Uterus (tissue), 4 donors: ENCODE results near the gene ZNF521. TPM values are rescaled to one million over a fixed set of nuclear protein-coding genes. Genes with fewer than 3 reads are reported as not detected.

Experiments used
- DNase-seq, 2 donors: peaks; one replicate each; pipeline ENCODE4 v3.0.0-alpha.2; 2019 to 2020
- H3K27ac ChIP-seq, 2 donors: fragments of 200-600 bp; sonication (generic); 1 replicate in 1 of 2; 2 replicates in 1 of 2; pipeline ENCODE4 v1.5.1; 2016 to 2018
- H3K27me3 ChIP-seq, 2 donors: fragments of 200-600 bp; sonication (generic); one replicate each; pipeline ENCODE4 v1.5.1; 2018 to 2019; ENCODE audit warnings: control low read depth in 1 of 2
- H3K36me3 ChIP-seq, 2 donors: fragments of 200-600 bp; sonication (generic); one replicate each; pipeline ENCODE4 v1.5.1; 2019; ENCODE audit warnings: control low read depth in 1 of 2
- H3K4me1 ChIP-seq, 2 donors: fragments of 200-600 bp; sonication (generic); one replicate each; pipeline ENCODE4 v1.5.1; 2018 to 2019; ENCODE audit warnings: control low read depth in 1 of 2
- H3K4me3 ChIP-seq, 2 donors: fragments of 200-600 bp; sonication (generic); 1 replicate in 1 of 2; 2 replicates in 1 of 2; pipeline ENCODE4 v1.5.1; 2018 to 2019; ENCODE audit warnings: mild to moderate bottlenecking in 1 of 2
- H3K9me3 ChIP-seq, 2 donors: fragments of 200-600 bp; sonication (generic); one replicate each; pipeline ENCODE4 v1.5.1; 2019; ENCODE audit warnings: control low read depth in 1 of 2
- POLR2A ChIP-seq, 2 donors: fragments of 450-650 bp; IDR thresholded peaks; one replicate each; pipeline ENCODE4 v1.6.1; 2016; ENCODE audit warnings: antibody characterized with exemption in 2 of 2, mild to moderate bottlenecking in 1 of 2, moderate library complexity in 1 of 2
- intact Hi-C: fragments of 100-400 bp; cut with DNase I; formaldehyde crosslinking; loops from one replicate; pipeline ENCODE4 v1.15.1; 2023; ENCODE audit warnings: low total_unique reads
- total RNA-seq, 4 donors: library from RNA; depleted of rRNA in 3 of 4; stranded (reverse); fragments of >200 nt in 3 of 4; gene quantifications; one replicate each; pipeline versions ENCODE4 v1.1.0 to v1.2.4, GENCODE V29; 2014 to 2023
- TF ChIP-seq, protein P1 (sequence below), 4 experiments: fragments of 200-600 bp in 2 of 4; fragments of 450-650 bp in 2 of 4; sonication (generic) in 2 of 4; IDR thresholded peaks; one replicate each; pipeline ENCODE4 v1.5.1; 2016 to 2019; ENCODE audit warnings: antibody characterized with exemption in 4 of 4, mild to moderate bottlenecking in 2 of 4, moderate library complexity in 1 of 4
- donor health status: DM: yes; HTN: yes; CAD: no.

ZNF521 gene
- total RNA-seq, 4 donors from 2014 or later, result 47.4 to 116 (median 72.8) TPM

DNA sequence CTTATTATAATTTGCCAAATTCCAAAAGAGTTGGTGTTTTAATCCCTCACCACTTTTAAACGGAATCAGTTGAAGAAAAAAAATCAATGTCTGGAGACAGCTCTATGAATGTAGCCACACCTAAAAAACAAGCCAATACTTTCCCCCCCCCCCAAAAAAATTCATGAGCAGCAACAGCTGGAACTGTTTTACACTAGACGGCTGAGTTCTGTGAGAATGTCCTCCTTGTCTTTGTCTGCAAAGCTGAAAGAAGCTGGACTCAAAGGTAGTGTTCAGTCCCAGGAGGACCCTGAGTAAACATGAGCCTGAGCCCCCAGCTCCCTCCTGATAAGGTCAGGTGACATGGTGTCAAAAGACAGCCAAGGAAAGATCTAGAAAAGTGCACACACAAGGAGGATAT lies 68.2 kb downstream of the ZNF521 start:
- peaks cover 0 to 8% of the 10 kb centered on the region in 2 donors for H3K4me1 ChIP-seq
- intact Hi-C loops, result loop anchor here (10.0 kb wide), 1 partner anchor 49 kb away; no protein-coding TSS in a partner anchor
- peak overlapping the region; percentile 66 to 77 for H3K27ac ChIP-seq
- no peak for DNase-seq
- H3K27me3 ChIP-seq, result no peaks in the 10 kb centered on the region
- no peaks in the 10 kb centered on the region for H3K36me3 ChIP-seq
- TF ChIP-seq, protein P1, sequence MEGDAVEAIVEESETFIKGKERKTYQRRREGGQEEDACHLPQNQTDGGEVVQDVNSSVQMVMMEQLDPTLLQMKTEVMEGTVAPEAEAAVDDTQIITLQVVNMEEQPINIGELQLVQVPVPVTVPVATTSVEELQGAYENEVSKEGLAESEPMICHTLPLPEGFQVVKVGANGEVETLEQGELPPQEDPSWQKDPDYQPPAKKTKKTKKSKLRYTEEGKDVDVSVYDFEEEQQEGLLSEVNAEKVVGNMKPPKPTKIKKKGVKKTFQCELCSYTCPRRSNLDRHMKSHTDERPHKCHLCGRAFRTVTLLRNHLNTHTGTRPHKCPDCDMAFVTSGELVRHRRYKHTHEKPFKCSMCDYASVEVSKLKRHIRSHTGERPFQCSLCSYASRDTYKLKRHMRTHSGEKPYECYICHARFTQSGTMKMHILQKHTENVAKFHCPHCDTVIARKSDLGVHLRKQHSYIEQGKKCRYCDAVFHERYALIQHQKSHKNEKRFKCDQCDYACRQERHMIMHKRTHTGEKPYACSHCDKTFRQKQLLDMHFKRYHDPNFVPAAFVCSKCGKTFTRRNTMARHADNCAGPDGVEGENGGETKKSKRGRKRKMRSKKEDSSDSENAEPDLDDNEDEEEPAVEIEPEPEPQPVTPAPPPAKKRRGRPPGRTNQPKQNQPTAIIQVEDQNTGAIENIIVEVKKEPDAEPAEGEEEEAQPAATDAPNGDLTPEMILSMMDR (IDR thresholded peaks at IDR 0.05), result no peak
- no peak for TF ChIP-seq POLR2A (IDR thresholded peaks at IDR 0.05)
- no peaks in the 10 kb centered on the region for H3K9me3 ChIP-seq
- H3K4me3 ChIP-seq, result no peak overlapping the region

DNA sequence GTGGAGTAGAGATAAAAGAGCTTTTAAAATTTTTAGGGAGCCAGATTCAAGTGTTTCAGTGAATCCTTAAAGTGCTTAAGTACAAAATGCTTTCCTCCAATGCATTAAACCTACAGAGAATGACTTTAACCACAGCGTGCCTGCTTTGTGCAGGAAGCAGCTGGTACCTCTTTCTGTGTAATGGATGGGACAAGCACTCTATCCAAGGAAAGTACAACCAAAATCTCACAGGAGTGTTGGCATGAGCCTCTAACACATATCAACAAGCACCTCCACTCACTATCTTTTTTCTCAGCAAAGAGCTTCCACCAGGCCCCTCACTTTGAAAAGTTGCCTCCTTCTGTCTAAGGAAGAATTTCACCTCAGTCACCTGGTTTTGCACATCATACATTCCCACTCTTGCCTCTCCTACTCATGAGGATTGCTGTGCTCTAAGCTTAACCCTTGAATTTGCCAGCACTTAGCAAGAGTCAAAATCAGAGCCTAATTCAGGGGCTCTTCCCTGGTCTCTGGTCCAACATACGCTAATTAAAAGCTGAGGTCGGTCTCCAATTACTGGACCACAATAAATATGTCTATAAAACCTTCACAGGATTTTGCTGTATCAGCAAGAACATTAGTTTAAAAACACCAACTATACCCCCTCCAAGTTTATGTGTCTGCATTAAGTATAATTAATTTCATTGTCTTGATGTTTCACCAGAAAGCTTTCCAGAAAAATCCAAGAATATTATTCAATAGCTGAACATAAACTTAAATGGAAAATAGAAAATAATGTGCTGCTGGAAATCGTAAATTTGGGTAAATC lies 68.9 kb downstream of the ZNF521 start:
- no peaks in the 10 kb centered on the region for H3K27me3 ChIP-seq
- H3K27ac ChIP-seq, result peak overlapping the region; percentile 66 to 77
- DNase-seq, result no peak
- H3K4me3 ChIP-seq, result no peak overlapping the region
- H3K9me3 ChIP-seq, result no peaks in the 10 kb centered on the region
- no peaks in the 10 kb centered on the region for H3K36me3 ChIP-seq
- intact Hi-C loops, result loop anchor here (10.0 kb wide), 1 partner anchor 48 kb away; no protein-coding TSS in a partner anchor
- TF ChIP-seq, protein P1 (IDR thresholded peaks at IDR 0.05), result no peak
- no peak for TF ChIP-seq POLR2A (IDR thresholded peaks at IDR 0.05)
- H3K4me1 ChIP-seq, result peaks cover 0 to 8% of the 10 kb centered on the region in 2 donors

DNA sequence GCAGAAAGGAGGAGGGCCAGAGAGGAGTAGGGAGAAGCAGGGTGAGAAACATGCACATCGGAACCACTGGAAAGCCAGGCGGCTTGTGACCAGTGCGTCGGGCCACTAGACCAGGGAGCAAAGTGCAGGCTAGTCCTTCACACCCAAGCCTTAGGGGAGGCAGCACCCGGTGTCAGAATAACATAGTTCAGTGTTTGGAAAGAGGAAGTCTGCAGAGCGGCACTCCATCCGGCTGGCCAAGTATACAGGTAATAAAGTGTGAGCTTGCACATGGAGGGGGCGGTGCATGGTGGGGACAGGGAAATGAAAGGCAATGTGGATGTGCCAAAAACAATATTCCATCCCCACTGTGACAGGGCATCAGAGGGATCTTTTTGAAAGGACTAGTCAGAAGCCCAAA lies 69.7 kb downstream of the ZNF521 start:
- H3K4me3 ChIP-seq, result no peak overlapping the region
- no peaks in the 10 kb centered on the region for H3K36me3 ChIP-seq
- H3K27ac ChIP-seq, result peak overlapping the region; percentile 9 to 16
- DNase-seq, result peak in 1 of 2 donors; percentile 62
- H3K27me3 ChIP-seq, result no peaks in the 10 kb centered on the region
- TF ChIP-seq, protein P1 (IDR thresholded peaks at IDR 0.05), result no peak
- no peak for TF ChIP-seq POLR2A (IDR thresholded peaks at IDR 0.05)
- H3K9me3 ChIP-seq, result no peaks in the 10 kb centered on the region
- H3K4me1 ChIP-seq, result peaks cover 0 to 8% of the 10 kb centered on the region in 2 donors
- intact Hi-C loops, result loop anchor here (10.0 kb wide), 1 partner anchor 47 kb away; no protein-coding TSS in a partner anchor

DNA sequence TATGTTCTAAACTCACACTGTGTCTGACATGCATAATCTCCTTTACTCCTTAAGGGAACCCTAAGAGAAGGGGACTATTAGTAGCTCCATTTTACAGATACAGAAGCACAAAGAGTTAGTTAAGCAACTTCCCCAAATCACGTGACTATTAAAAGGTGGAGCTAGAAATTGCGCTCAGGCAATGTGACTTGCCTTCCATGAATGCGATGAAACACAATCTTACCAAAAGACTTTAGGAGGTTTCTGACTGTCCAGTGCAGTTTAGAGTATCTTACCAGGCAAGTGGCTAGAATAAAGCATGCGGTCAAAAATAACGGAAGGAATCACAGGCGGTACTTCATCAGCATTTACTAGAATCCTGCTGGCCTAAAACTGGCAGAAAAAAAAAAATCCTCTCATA lies 70.4 kb downstream of the ZNF521 start:
- TF ChIP-seq, protein P1 (IDR thresholded peaks at IDR 0.05), result no peak
- TF ChIP-seq POLR2A (IDR thresholded peaks at IDR 0.05), result no peak
- Histone ChIP-seq H3K4me1 (peaks cover 0 to 8% of the 10 kb centered on the region in 2 donors), H3K36me3 (no peaks in the 10 kb centered on the region), H3K9me3 (no peaks in the 10 kb centered on the region), H3K27ac (peak overlapping the region in 1 of 2 donors; percentile 9), H3K4me3 (no peak overlapping the region), H3K27me3 (no peaks in the 10 kb centered on the region)
- intact Hi-C loops, result loop anchor here (10.0 kb wide), 1 partner anchor 47 kb away; no protein-coding TSS in a partner anchor
- DNase-seq, result no peak

DNA sequence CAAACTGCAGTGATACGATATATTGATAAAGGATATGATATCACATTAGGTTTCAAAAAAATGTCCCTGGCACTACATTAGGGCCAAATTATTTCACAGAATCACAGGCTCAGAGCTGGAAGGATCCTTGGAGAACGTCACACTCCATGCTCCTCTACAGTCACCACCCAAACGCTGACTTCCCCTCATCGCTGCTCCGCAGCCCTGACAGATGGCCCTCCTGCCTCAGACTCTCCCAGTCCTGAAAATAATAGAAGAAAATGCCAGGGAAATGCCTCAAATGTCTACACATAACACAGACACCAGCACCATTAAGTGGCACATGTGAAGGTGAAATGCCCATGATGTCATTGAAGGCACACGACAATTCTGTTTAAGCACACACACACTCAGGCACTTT lies 72.0 kb downstream of the ZNF521 start:
- Histone ChIP-seq H3K9me3 (no peaks in the 10 kb centered on the region), H3K4me1 (peaks cover 0 to 8% of the 10 kb centered on the region in 2 donors), H3K27ac (no peak overlapping the region), H3K27me3 (no peaks in the 10 kb centered on the region), H3K36me3 (no peaks in the 10 kb centered on the region), H3K4me3 (no peak overlapping the region)
- intact Hi-C loops, result loop anchor here (10.0 kb wide), 1 partner anchor 45 kb away; no protein-coding TSS in a partner anchor
- no peak for DNase-seq
- TF ChIP-seq, protein P1 (IDR thresholded peaks at IDR 0.05), result no peak
- no peak for TF ChIP-seq POLR2A (IDR thresholded peaks at IDR 0.05)
